Activated naive CD4-positive, alpha-beta T cell treated with anti-CD3 and anti-CD28 coated beads, Interleukin-2, amount 50 U/mL, for 72 hours (primary cell): ENCODE data around the gene DCAF4. TPM values are rescaled to one million over a fixed set of nuclear protein-coding genes. Genes with fewer than 3 reads are reported as not detected.

ENCODE experiments used
- ATAC-seq, 2 donors: fragments of 150-1000 bp; cut with Tn5 transposase; 2 replicates each; pipeline ENCODE4 v1.10.0; 2021; ENCODE audit warnings: mild to moderate bottlenecking in 2 of 2, moderate library complexity in 2 of 2
- DNase-seq, 2 donors: peaks; one replicate each; pipeline ENCODE4 v3.0.0; 2021 to 2022; ENCODE audit warnings: low spot score in 2 of 2
- H3K27ac Mint-ChIP-seq, 2 donors: one replicate each; pipeline ENCODE4 v1.8.0; 2022; ENCODE audit warnings: mild to moderate bottlenecking in 2 of 2, mixed read lengths in 2 of 2
- H3K36me3 Mint-ChIP-seq, 2 donors: one replicate each; pipeline ENCODE4 v1.8.0; 2022; ENCODE audit warnings: mixed read lengths in 2 of 2
- H3K9me3 Mint-ChIP-seq, 2 donors: one replicate each; pipeline ENCODE4 v1.8.0; 2022; ENCODE audit warnings: mixed read lengths in 2 of 2
- total RNA-seq, 2 donors: library from RNA; stranded (reverse); gene quantifications; one replicate each; pipeline ENCODE4 v1.2.3, GENCODE V29; 2022

DCAF4 gene
- total RNA-seq, 2 donors from 2014 or later, result 17.7 to 20.5 TPM

GRCh38 chr14:72913809-72914208 is 12.5 kb upstream of the DCAF4 start:
- no peak overlapping the region for H3K27ac Mint-ChIP-seq
- ATAC-seq (no peak), DNase-seq (no peak)
- H3K9me3 Mint-ChIP-seq, result no peaks in the 10 kb centered on the region
- H3K36me3 Mint-ChIP-seq, result no peaks in the 10 kb centered on the region

- DNase-seq (no peak), ATAC-seq (no peak)
- H3K27ac Mint-ChIP-seq, result no peak overlapping the region
- no peaks in the 10 kb centered on the region for H3K36me3 Mint-ChIP-seq
- no peaks in the 10 kb centered on the region for H3K9me3 Mint-ChIP-seq
These were observed 10.1 kb upstream of the DCAF4 start for GRCh38 chr14:72916174-72916573.

GRCh38 chr14:72917094-72917802 is 9.0 kb upstream of the DCAF4 start:
- ATAC-seq, result no peak
- H3K9me3 Mint-ChIP-seq, result no peaks in the 10 kb centered on the region
- no peak for DNase-seq
- H3K27ac Mint-ChIP-seq, result no peak overlapping the region
- no peaks in the 10 kb centered on the region for H3K36me3 Mint-ChIP-seq

GRCh38 chr14:72920008-72920407 is 6.3 kb upstream of the DCAF4 start:
- ATAC-seq, result no peak
- no peak overlapping the region for H3K27ac Mint-ChIP-seq

GRCh38 chr14:72921396-72921795 is 4.9 kb upstream of the DCAF4 start:
- ATAC-seq, result no peak
- Mint-ChIP-seq H3K27ac (no peak overlapping the region), H3K36me3 (no peaks in the 10 kb centered on the region)

More at GRCh38 chr14:72920008-72920407, 6.3 kb upstream of the DCAF4 start:
- DNase-seq, result no peak
- Mint-ChIP-seq H3K36me3 (no peaks in the 10 kb centered on the region), H3K9me3 (no peaks in the 10 kb centered on the region)

GRCh38 chr14:72924337-72924736 is 1.9 kb upstream of the DCAF4 start:
- DNase-seq (no peak), ATAC-seq (no peak)
- Mint-ChIP-seq H3K27ac (no peak overlapping the region), H3K9me3 (no peaks in the 10 kb centered on the region), H3K36me3 (no peaks in the 10 kb centered on the region)

More at GRCh38 chr14:72921396-72921795, 4.9 kb upstream of the DCAF4 start:
- no peak for DNase-seq
- no peaks in the 10 kb centered on the region for H3K9me3 Mint-ChIP-seq

- H3K9me3 Mint-ChIP-seq, result no peaks in the 10 kb centered on the region
- no peak for DNase-seq
- ATAC-seq, result no peak
- peak overlapping the region in 1 of 2 donors; percentile 13 for H3K27ac Mint-ChIP-seq
- no peaks in the 10 kb centered on the region for H3K36me3 Mint-ChIP-seq
These were observed 999 bp upstream of the DCAF4 start for GRCh38 chr14:72925171-72925759.

- no peaks in the 10 kb centered on the region for H3K36me3 Mint-ChIP-seq
- ATAC-seq, result no peak
- H3K27ac Mint-ChIP-seq, result peak overlapping the region in 1 of 2 donors; percentile 89
- DNase-seq, result no peak
- H3K9me3 Mint-ChIP-seq, result no peaks in the 10 kb centered on the region
These were observed 411 bp upstream of the DCAF4 start for GRCh38 chr14:72925815-72926291.

- no peaks in the 10 kb centered on the region for H3K9me3 Mint-ChIP-seq
- ATAC-seq, result no peak
- DNase-seq, result peak in 1 of 2 donors; percentile 30
- no peak overlapping the region for H3K27ac Mint-ChIP-seq
- H3K36me3 Mint-ChIP-seq, result no peaks in the 10 kb centered on the region
These were observed 2.6 kb downstream of the DCAF4 start for GRCh38 chr14:72928872-72929271.

- DNase-seq, result peak in 1 of 2 donors; percentile 39
- Mint-ChIP-seq H3K27ac (no peak overlapping the region), H3K9me3 (no peaks in the 10 kb centered on the region), H3K36me3 (no peaks in the 10 kb centered on the region)
- ATAC-seq, result no peak
These were observed 3.2 kb downstream of the DCAF4 start for GRCh38 chr14:72929316-72930080.

- H3K9me3 Mint-ChIP-seq, result no peaks in the 10 kb centered on the region
- ATAC-seq (no peak), DNase-seq (no peak)
- H3K27ac Mint-ChIP-seq, result no peak overlapping the region
- H3K36me3 Mint-ChIP-seq, result peaks cover 5 to 6% of the 10 kb centered on the region in 2 donors
These were observed 6.6 kb downstream of the DCAF4 start for GRCh38 chr14:72932893-72933292.

GRCh38 chr14:72939630-72940029 is 13.4 kb downstream of the DCAF4 start:
- DNase-seq (no peak), ATAC-seq (no peak)
- Mint-ChIP-seq H3K9me3 (no peaks in the 10 kb centered on the region), H3K36me3 (peaks cover 5 to 22% of the 10 kb centered on the region in 2 donors), H3K27ac (no peak overlapping the region)

- Mint-ChIP-seq H3K27ac (no peak overlapping the region), H3K36me3 (peaks cover 12 to 22% of the 10 kb centered on the region in 2 donors), H3K9me3 (no peaks in the 10 kb centered on the region)
- DNase-seq, result no peak
- ATAC-seq, result no peak
These were observed 15.2 kb downstream of the DCAF4 start for GRCh38 chr14:72941286-72941985.

GRCh38 chr14:72942934-72943333 is 16.7 kb downstream of the DCAF4 start:
- no peak for ATAC-seq
- no peak overlapping the region for H3K27ac Mint-ChIP-seq

GRCh38 chr14:72943876-72944430 is 17.7 kb downstream of the DCAF4 start:
- H3K9me3 Mint-ChIP-seq, result no peaks in the 10 kb centered on the region
- H3K36me3 Mint-ChIP-seq, result peaks cover 7 to 16% of the 10 kb centered on the region in 2 donors
- H3K27ac Mint-ChIP-seq, result peak overlapping the region in 1 of 2 donors; percentile 55

More at GRCh38 chr14:72942934-72943333, 16.7 kb downstream of the DCAF4 start:
- no peak for DNase-seq
- Mint-ChIP-seq H3K9me3 (no peaks in the 10 kb centered on the region), H3K36me3 (peaks cover 7 to 16% of the 10 kb centered on the region in 2 donors)

GRCh38 chr14:72945356-72946027 is 19.2 kb downstream of the DCAF4 start:
- ATAC-seq, result no peak
- H3K27ac Mint-ChIP-seq, result peak overlapping the region in 1 of 2 donors; percentile 28

More at GRCh38 chr14:72943876-72944430, 17.7 kb downstream of the DCAF4 start:
- ATAC-seq (no peak), DNase-seq (no peak)

More at GRCh38 chr14:72945356-72946027, 19.2 kb downstream of the DCAF4 start:
- DNase-seq, result no peak
- Mint-ChIP-seq H3K9me3 (no peaks in the 10 kb centered on the region), H3K36me3 (peaks cover 7 to 16% of the 10 kb centered on the region in 2 donors)
